HG03196 (cell line): ENCODE measurements around the gene PARP15.

Source experiments
- ATAC-seq: cut with Tn5 transposase; IDR thresholded peaks from one replicate; pipeline ENCODE4 v1.9.1; 2021; ENCODE audit not compliant: unreplicated experiment

PARP15 gene

DNA sequence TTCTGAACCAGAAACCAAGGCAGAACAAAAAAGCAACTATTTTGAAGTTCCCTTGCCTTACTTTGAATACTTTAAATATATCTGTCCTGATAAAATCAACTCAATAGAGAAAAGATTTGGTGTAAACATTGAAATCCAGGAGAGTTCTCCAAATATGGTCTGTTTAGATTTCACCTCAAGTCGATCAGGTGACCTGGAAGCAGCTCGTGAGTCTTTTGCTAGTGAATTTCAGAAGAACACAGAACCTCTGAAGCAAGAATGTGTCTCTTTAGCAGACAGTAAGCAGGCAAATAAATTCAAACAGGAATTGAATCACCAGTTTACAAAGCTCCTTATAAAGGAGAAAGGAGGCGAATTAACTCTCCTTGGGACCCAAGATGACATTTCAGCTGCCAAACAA is 8.7 kb upstream of the PARP15 start:
- no peak for ATAC-seq

DNA sequence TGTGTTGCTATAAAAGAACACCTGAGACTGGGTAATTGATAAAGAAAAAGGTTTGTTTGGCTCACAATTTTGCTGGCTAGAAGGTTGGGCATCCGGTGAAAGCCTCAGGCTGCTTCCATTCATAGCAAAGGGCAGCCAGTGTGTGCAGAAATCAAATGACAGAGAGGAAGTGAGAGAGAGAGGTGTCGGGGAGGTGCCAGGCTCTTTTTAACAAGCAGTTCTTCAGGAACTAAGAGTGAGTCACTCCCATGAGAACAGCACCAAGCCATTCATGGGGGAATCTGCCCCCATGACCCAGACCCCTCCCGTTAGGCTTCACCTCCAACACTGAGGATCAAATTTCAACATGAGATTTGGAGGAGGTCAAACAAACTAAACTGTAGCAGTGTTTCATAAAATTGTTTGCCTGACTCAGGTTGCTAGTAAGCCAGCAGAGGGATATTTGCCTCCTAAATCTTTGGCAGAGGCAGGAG is 4.5 kb upstream of the PARP15 start:
- ATAC-seq: no peak

DNA sequence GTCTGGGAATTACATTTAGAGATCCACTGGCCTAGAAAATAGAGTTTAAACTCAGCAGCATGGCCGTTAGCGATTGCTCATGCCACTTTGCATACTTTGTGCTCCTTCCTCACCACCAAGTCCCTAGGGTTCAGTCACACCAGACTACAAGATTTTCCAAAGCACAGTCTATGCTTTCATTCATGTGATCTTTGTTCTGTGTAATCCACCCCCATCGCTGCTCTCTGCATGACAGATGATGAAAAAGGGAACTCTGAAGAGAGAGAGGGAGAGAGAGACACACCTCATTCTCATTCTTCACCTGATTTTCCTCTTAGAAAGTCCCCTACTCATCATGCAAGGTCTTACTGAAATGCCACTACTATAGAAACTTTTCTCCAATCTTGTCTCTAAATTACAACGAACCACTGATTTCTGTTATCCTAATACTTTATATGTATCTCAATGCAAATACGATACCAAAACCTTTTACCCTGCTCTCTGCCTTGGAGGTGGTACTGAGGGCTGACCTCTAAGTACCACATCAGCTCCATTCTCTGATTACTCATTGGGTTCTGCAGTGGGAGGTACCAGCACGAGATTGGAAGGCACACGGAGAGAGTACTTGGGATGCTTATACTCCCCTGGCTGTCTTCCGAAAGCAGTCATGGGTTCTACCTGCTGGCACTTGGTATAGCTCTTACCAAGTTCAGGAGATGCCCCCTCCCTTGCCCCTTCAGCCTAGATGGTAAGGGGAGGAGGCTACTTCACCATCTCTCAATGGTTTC is 1.1 kb upstream of the PARP15 start:
- peak; percentile 82 for ATAC-seq

DNA sequence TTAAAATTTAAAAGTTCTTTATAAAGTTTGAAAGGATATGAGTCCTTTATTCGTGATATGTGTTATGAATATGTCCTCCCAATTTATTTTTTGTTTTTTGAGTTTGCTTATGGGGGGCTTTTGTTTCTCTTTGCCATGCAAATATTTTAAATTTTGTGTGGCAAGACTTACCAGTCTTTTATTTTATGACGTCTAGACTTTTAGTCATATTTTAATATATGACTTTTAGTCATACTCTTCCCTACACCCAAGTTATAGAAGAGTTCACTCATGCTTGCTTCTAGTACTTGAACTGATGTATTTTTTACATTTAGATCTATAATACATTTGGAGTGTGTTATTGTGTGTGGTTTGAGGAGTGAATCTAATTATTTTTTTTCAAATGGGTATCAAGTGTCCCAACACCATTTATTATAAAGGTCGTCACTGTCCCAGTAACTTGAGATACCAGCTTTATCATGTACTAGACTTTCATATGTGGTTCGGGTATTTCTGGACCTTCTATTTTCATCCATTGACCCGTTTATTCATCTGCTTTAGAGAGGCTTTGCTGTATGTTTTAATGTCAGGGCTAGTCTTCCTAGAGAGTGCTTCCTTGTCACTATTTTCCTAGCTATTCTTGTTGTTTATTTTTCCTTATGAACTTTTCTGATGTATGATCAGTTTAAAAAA is 755 bp downstream of the PARP15 start:
- ATAC-seq: no peak

DNA sequence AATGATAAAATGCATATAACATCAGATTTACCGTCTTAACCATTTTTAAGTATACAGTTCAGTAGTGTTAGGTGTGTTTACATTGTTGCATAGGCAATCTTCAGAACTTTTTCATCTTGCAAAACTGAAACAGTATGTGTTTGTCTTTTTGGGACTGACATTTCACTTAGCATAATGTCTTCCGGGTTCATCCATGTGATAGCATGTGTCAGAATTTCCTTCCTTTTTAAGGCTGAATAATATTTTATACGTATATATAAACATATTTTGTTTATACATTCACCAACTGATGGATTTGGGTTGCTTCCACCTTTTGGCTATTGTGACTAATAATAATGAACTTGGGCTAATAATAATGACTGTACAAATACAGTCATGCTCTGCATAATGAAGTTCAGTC is 3.0 kb downstream of the PARP15 start:
- no peak for ATAC-seq

DNA sequence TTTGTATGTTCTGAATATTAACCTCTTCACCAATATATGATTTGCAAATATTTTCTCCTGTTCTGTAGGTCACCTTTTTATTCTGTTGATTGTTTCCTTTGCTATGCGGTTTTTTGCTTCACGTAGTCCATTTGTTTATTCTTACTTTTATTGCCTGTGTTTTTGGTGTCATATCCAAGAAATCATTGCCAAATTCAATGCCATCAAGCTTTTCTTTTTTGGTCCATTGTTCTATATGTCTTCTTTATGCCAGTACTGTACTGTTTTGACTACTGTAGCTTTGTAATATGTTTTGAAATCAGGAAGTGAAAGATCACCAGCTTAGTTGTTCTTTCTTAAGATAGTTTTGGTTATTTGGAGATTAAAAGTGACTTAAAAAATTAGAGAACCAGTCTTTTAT is 4.2 kb downstream of the PARP15 start:
- ATAC-seq: no peak

DNA sequence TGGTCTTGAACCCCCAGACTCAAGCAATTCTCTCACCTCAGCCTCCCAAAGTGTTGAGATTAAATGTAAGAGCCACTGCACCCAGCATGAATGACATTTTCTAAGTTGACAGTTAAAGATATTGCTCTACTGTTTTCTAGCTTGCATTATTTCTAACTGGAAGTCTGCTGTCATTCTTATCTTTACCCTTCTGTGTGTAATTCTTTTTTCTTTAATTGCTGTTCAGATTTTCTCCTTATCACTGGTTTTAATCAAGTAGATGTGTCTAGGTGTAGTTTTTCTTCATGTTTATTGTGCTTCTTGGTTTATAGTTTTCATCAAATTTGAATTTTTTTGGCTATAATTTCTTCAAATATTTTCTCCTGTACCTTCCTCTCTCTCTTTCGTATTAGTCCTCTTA is 4.9 kb downstream of the PARP15 start:
- ATAC-seq: no peak

DNA sequence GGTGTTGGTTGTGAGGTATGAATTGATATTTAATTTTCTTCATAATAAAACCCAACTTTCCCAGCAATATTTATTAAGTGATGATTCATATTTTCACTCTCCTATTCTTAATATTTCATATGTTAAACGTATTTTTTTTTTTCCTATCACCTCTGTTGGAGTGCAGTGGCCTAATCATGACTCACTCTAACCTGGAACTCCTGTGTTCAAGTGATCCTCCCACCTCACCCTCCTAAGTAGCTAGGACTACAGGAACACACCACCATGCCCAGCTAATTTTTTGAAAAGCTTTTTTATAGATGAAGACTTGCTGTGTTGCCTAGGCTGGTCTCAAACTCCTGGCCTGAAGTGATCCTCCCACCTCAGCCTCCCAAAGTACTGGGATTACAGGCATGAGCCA is 8.6 kb downstream of the PARP15 start:
- no peak for ATAC-seq

DNA sequence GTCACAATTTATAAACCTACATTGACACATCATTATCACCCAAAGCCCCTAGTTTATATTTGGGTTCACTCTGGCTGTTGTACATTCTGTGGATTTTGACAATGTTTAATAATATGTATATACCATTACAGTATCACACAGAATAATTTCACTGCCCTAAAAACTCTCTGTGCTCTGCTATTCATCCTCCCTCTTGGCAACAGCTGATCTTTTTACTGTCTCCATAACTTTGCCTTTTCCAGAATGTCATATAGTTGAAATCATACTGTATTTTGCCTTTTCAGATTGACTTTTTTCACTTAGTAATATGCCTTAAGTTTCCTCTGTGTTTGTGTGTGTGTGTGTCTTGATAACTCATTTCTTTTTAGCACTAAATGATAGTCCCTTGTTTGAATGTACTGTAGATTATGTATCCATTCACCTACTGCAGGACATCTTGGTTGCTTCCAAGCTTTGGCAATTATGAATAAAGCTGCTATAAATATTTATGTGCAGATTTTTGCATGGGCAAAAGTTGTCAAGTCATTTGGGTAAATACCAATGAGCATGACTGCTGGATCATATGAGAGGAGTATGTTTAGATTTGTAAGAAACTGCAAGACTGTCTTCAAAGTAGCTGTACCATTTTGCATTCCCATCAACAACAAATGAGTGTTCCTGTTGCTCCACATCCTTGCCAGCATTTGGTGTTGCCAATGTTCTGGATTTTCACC is 9.5 kb downstream of the PARP15 start:
- no peak for ATAC-seq

DNA sequence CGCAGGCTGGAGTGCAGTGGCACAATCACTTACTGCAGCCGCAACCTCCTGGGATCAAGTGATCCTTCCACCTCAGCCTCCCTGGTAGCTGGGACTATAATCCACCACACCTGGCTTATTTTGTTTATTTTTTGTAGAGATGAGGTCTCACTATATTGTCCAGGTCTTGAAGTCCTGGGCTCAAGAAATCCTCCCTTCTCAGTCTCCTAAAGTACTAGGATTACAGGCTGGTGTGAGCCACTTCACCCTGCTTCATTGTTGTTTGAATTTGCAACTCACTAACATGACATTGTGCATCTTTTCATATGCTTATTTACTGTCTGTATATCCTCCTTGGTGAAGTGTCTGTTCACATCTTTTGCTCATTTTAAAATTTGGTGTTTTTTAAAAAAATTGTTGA is 10.1 kb downstream of the PARP15 start:
- ATAC-seq: no peak

DNA sequence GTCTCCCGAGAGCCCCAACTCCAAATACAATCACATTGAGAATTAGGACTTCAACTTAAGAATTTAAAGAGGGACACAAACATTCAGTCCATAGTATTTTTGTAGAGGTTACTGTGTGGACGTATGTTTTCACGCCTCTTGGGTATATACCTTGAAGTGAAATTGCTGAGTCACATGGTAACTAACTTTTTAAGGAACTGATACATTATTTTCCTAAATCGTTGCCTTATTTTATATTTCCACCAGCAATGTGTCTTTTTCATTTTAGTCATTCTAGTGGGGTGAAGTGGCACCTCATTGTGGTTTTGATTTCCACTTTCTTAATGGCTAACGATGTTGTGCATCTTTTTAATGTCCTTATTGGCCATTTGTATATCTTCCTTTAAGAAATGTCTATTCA is 11.8 kb downstream of the PARP15 start:
- peak; percentile 53 for ATAC-seq

DNA sequence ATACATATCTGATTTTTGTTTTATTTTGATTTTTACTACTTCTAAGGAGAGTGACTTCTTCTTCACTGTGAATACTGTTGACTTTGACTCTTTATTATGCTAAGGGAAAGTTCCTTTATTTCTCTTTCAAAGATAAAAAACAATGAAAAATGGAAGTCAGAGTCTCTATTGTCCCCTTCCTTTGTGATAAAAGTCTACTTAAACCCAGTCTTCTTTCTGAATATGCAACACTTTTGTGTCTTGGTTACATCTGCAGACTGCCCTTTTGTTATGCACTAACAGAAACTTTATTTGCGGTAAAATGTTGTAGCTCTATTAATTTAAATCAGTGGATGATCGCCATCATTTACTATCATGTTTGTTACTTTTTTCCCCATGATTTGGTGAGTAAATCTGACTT is 13.2 kb downstream of the PARP15 start:
- ATAC-seq: no peak

DNA sequence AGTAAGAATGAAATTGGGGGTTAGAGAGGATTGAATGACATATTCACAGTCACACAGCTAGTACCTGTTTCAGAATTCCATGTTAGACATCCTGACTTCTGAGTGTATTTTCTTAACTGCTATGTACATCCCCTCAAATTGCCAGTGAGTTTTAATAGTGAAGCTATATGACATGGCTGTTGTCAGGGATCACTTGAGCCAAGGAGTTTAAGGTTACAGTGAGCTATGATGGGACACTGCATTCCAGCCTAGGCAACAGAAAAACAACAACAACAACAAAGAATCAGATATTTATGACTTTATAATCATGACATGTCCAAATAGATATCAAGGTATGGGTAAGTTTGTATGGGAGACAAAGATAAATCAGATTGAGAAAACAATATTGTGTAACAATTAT is 16.6 kb downstream of the PARP15 start:
- ATAC-seq: no peak

DNA sequence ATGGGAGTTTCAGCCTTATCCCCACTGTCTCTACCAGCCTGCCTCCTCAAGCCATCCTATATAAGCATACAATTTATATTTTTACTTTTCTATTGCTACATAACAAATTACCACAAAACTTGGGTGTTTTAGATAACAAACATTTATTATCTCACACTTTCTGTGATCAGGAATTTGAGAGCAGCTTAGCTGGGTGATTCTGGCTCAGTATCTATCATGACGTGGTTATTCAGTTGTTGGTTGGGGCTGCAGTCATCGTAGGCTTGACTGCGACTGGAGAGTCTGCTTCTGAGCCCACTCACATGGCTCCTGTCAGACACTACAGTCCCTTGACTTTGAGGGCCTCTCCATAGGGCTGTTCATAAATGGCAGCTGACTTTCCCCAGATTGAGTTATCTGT is 20.7 kb downstream of the PARP15 start:
- ATAC-seq: no peak

DNA sequence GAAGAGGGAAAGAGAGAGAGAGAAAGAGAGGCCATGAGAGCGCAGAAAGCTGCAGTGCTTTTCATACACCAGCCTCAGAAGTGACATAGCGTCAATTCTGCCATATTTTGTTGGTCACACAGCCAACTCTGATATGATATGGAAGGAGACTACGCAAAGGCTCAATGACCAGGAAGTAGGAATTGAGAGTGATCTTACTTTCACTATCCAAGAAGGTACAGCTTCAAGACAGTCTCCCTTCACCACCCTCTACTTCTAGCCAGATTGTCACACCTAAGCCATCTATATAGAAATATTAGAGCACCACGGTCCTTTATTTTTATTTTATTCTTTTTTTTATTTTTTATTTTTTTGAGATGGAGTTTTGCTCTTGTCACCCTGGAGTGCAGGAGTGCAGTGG is 21.1 kb downstream of the PARP15 start:
- ATAC-seq: no peak

DNA sequence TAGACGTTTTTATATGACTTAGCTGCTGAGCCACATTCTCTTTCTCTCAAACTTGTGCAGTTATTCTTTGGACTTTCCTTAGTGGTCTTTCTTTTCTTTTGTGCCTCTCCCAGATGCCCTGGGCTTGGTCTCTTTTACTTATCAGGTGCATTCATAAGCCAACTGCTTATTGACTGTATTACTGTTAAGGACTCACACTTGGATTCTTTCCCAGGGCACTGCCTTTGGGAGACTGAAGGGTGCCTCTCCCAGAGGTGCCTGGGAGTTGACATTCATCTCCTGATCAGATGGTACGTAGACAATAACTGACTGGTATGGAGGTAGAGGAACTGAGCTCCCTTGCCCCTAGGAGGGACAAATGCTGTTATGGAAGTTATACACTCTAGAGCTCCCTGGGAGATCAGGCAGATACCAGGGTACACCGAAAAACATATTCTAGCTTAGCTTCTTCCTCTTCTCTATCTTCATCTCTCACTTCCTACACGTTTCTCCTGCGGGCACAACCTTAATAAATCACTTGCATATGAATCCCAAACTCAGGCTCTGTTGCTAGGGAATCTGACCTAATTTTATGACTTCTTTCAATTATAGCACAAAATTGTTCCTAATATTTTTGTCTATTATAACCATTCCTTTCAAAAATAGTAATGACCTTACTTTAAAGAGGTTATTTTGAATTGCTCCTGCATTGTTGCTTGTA is 24.7 kb downstream of the PARP15 start:
- no peak for ATAC-seq

DNA sequence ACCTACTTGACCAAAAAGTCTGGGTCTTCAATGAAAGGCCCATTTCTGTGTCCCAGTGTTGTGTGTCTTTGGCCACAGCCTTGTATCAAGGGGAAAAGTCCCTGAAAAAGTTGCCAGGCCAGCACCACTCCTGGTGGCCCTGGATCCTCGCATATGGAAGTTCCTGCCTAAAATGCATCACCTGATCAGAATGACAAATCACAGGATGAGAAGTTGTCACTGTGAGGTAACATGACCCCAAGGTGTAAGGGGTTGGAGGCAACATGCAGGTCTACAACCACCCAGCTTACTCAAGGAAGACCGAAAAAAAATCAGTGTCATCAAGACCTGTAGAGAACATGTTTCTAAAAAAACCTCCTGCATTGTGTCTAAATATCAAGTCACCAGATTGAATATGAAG is 25.6 kb downstream of the PARP15 start:
- ATAC-seq: no peak

DNA sequence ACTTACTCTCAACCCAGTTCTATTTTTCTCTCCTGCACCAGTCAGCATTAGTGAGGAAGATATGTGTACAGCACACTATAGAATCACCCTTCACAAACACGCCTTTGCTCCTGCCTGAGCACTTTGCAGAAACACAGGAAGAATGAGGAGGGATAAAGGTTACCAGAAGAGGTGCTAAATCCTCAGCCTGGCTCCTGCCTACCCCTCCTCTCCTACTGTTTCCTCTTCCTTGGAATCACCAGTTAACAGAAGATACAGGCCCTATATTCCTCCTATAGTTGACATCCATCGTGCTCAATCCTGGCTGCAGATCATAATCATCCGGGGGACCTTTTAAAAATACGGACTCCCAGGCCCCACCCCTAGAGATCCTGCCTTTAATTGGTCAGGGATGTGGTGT is 28.9 kb downstream of the PARP15 start:
- no peak for ATAC-seq

DNA sequence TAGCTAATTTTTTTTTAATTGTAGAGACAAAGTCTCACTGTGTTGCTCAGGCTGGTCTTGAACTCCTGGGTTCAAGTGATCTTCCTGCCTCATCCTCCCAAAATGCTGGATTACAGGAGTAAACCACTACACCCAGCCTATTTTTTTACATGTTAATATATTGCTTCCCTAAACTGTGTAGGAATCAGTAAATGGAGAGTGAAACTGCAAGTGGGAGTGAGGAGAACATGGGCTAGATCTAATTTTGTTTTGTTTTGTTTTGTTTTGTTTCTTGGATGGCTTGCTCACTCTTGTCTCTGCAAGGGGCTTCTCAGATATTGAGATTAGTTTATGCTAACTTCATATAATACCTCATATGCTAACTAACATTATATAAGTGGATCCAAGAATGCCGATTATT is 31.5 kb downstream of the PARP15 start:
- ATAC-seq: no peak

DNA sequence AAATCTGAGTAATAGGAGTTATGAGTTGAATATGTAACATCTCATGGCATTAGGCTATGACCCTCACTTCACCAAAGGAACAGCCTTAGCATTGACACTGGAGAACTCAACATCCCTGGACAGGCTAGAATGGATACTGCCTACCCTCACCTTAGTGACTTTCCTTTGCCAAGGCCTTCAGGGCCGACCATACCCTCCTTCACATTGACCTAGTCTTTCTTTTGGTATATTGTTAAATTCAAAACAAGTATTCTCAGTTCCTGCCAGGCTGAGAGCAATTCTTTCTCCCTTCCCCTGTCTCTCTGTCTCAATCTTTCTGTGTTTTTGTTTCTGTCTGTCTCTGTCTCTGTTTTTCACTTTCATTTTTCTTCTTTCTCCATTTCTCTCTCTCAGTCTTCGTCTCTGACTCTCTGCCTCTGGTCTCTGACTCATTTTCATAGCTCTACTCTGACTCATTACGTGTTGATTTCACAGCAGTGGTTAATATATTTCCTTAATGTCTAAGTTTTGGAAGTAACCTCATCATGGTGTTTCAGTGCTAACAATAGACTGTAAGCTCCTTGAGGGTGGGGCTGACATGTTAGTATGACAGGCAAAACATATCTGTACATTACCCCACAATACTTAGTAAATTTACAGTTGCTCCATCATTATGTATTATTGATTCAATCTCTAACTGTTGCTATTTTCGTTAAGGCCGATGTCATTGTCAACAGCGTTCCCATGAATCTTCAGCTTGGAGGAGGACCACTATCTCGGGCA is 32.5 kb downstream of the PARP15 start:
- ATAC-seq: peak; percentile 92

DNA sequence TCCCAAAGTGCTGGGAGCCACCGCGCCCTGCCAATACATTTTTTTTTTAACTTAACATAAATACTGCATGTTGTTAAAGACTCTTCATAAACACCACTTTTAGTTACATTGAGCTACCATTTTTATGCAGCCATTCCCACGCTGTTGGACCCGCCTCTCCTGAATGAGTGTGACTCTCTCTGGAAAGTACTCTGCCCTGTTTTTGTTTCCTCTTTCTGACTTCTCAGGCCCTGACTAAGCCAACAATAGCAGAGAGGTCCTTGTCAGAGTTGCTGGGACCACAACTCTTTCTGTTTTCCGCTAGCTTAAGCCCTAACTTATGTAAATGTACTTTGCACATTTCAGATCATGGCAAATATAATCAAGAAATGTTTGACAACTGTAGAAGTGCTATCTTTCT is 35.2 kb downstream of the PARP15 start:
- no peak for ATAC-seq
